Right lobe of liver (tissue), 4 donors: Measurements from ENCODE around the gene CADPS.

Source experiments
- CTCF ChIP-seq, 4 donors: fragments of 200-600 bp in 3 of 4; fragments of 450-650 bp in 1 of 4; IDR thresholded peaks; one replicate each; pipeline versions ENCODE4 v1.5.1 to v1.8.0; 2016 to 2022; ENCODE audit warnings: antibody characterized with exemption in 4 of 4, mild to moderate bottlenecking in 2 of 4
- POLR2A ChIP-seq: fragments of 450-650 bp; IDR thresholded peaks from one replicate; pipeline ENCODE4 v1.6.1; 2017; ENCODE audit warnings: antibody characterized with exemption, mild to moderate bottlenecking
- donor health status: DM: no; HTN: no; CAD: no.
- donor health status: DM: no; HTN: no; CAD: no.
- donor health status: DM: no; HTN: yes; CAD: no.

DNA sequence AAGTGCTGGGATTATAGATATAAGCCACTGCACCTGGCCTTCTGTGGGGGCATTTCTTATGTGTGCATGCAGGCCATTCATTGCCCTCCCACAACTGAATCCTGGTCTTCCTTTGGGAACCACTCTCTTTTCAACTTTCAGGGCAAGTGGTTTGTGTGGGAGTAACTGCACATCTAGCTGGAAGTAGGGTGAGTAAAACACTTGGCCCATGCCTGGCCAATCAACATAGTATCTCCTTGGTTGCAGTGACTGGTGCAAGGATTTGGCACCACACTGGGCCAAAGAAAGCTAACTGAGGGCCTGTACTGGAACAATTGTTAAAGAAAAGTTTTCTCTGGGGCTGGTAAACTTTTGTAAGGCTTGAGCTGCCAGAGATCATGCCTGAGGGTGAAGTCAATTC is 312.6 kb downstream of the CADPS start:
- TF ChIP-seq CTCF (IDR thresholded peaks at IDR 0.05) (no peak), POLR2A (no peak)
